ENCODE results near the gene PAX5. TPM values are rescaled to one million over a fixed set of nuclear protein-coding genes. Genes with fewer than 3 reads are reported as not detected.

PAX5 gene
- total and polyA plus RNA-seq, 3 donors from 2014 or later = 0.79 to 1.9 (median 1.3) TPM

GRCh38 chr9:36800455-36800854, 233.6 kb downstream of the PAX5 start:
- Histone ChIP-seq H3K9me3 (no peaks in the 10 kb centered on the region), H3K27me3 (no peaks in the 10 kb centered on the region), H3K36me3 (ENCODE audit: low read depth, missing control alignments) (no peaks in the 10 kb centered on the region), H3K4me3 (no peak overlapping the region), H3K4me1 (no peaks in the 10 kb centered on the region), H3K27ac (no peak overlapping the region)
- WGBS, 2 donors = 86 to 88% methylated on average over 3 of the region's 3 CpGs
- no peak for DNase-seq
- intact Hi-C loops (cut with DNase I; ENCODE audit: low total_unique reads) = no loop called here
- TF ChIP-seq POLR2A (IDR thresholded peaks at IDR 0.05) (no peak), CTCF (IDR thresholded peaks at IDR 0.05) (no peak)

- WGBS, 2 donors = 76 to 82% methylated on average over 6 of the region's 6 CpGs
- DNase-seq = no peak
These were observed 235.6 kb downstream of the PAX5 start for GRCh38 chr9:36798350-36799065.

GRCh38 chr9:36797471-36798220, 236.4 kb downstream of the PAX5 start:
- TF ChIP-seq POLR2A (IDR thresholded peaks at IDR 0.05) = no peak
- no peak for TF ChIP-seq CTCF (IDR thresholded peaks at IDR 0.05)
- H3K36me3 ChIP-seq (ENCODE audit: low read depth, missing control alignments) = no peaks in the 10 kb centered on the region
- no peaks in the 10 kb centered on the region for H3K4me1 ChIP-seq
- H3K9me3 ChIP-seq = no peaks in the 10 kb centered on the region
- no peaks in the 10 kb centered on the region for H3K27me3 ChIP-seq
- H3K27ac ChIP-seq = no peak overlapping the region
- intact Hi-C loops (cut with DNase I; ENCODE audit: low total_unique reads) = no loop called here
- no peak overlapping the region for H3K4me3 ChIP-seq
- 86 to 91% methylated on average over 17 of the region's 17 CpGs for WGBS, 2 donors
- no peak for DNase-seq

More at GRCh38 chr9:36798350-36799065, 235.6 kb downstream of the PAX5 start:
- no peaks in the 10 kb centered on the region for H3K4me1 ChIP-seq
- intact Hi-C loops (cut with DNase I; ENCODE audit: low total_unique reads) = no loop called here
- TF ChIP-seq CTCF (IDR thresholded peaks at IDR 0.05) = no peak
- no peak for TF ChIP-seq POLR2A (IDR thresholded peaks at IDR 0.05)
- H3K27me3 ChIP-seq = no peaks in the 10 kb centered on the region
- H3K36me3 ChIP-seq (ENCODE audit: low read depth, missing control alignments) = no peaks in the 10 kb centered on the region
- H3K4me3 ChIP-seq = no peak overlapping the region
- H3K9me3 ChIP-seq = no peaks in the 10 kb centered on the region
- H3K27ac ChIP-seq = no peak overlapping the region

- WGBS, 2 donors = 70 to 89% methylated on average over 5 of the region's 5 CpGs
- no peak for DNase-seq
- Histone ChIP-seq H3K4me3 (no peak overlapping the region), H3K27me3 (no peaks in the 10 kb centered on the region), H3K4me1 (no peaks in the 10 kb centered on the region), H3K36me3 (ENCODE audit: low read depth, missing control alignments) (no peaks in the 10 kb centered on the region), H3K9me3 (no peaks in the 10 kb centered on the region), H3K27ac (no peak overlapping the region)
- no peak for TF ChIP-seq CTCF (IDR thresholded peaks at IDR 0.05)
- TF ChIP-seq POLR2A (IDR thresholded peaks at IDR 0.05) = no peak
- intact Hi-C loops (cut with DNase I; ENCODE audit: low total_unique reads) = no loop called here
These were observed 237.2 kb downstream of the PAX5 start for GRCh38 chr9:36796671-36797419.
